ENCODE measurements around the gene CCDC182. TPM values are rescaled to one million over a fixed set of nuclear protein-coding genes. Genes with fewer than 3 reads are reported as not detected.
A peak's percentile ranks its signal among the peaks of the same experiment; 100 is the strongest.

The CCDC182 gene
- total and polyA plus RNA-seq, 2 of the 13 experiments (the other 11 are each of a cell fraction or from before 2014, with no cell fraction given), result not detected

DNA sequence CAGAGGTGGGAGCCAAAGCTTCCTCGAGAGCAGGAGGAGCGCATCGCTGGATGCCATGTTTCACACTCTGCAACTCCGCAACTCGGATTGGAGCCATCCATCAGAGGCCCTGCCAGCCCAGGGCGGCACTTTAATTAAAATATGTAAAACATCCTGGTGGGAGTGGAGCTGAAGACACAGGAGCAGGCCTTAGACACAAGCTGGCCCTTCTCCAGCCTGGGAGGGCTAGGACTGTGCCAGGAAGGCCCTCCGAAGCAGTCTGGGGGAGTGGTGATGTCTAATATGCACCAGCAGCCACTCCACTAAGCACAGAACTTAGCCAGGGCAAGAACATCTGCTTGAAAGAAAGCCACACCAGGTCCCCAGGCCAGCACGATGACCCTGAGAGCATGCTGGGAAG is 5.8 kb upstream of the CCDC182 start:
- BruUV-seq (replicated peaks), result no TSS peak
- Histone ChIP-seq H3K4me3 (replicated peaks in 1 of 3; ENCODE audit: insufficient read depth in 1 of 3, low read depth in 2 of 3, low read length in 3 of 3) (peak overlapping the region in 1 of 3 experiments; percentile 6; a peak in 1 of 6 replicates), H3K9ac (ENCODE audit: insufficient read depth, low read depth, low read length) (no peak overlapping the region), H3K79me2 (ENCODE audit: insufficient read depth, low read length) (no peaks in the 10 kb centered on the region), H3K36me3 (replicated peaks in 1 of 2; ENCODE audit: control insufficient read depth in 1 of 2, insufficient read depth in 2 of 2, low read length in 2 of 2) (no peaks in the 10 kb centered on the region), H3K9me3 (ENCODE audit: low read length) (no peaks in the 10 kb centered on the region), H3K4me2 (ENCODE audit: low read depth, low read length) (peak overlapping the region; percentile 73), H3K27ac (ENCODE audit: extremely low read length, insufficient read depth, low read length) (no peak overlapping the region), H2AFZ (ENCODE audit: low read length) (no peak overlapping the region), H3K27me3 (ENCODE audit: control insufficient read depth in 1 of 2, insufficient read depth in 2 of 2, low read length in 2 of 2) (peaks cover 0 to 21% of the 10 kb centered on the region in 2 experiments; a peak in 2 of 5 replicates), H4K20me1 (ENCODE audit: insufficient read depth, low read length) (no peaks in the 10 kb centered on the region), H3K4me1 (ENCODE audit: insufficient read depth, low read length) (peaks cover 26% of the 10 kb centered on the region)
- TF ChIP-seq, protein P1, sequence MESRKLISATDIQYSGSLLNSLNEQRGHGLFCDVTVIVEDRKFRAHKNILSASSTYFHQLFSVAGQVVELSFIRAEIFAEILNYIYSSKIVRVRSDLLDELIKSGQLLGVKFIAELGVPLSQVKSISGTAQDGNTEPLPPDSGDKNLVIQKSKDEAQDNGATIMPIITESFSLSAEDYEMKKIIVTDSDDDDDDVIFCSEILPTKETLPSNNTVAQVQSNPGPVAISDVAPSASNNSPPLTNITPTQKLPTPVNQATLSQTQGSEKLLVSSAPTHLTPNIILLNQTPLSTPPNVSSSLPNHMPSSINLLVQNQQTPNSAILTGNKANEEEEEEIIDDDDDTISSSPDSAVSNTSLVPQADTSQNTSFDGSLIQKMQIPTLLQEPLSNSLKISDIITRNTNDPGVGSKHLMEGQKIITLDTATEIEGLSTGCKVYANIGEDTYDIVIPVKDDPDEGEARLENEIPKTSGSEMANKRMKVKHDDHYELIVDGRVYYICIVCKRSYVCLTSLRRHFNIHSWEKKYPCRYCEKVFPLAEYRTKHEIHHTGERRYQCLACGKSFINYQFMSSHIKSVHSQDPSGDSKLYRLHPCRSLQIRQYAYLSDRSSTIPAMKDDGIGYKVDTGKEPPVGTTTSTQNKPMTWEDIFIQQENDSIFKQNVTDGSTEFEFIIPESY (CRISPR knock-in tag; IDR thresholded peaks at IDR 0.05), result no peak
- TF ChIP-seq WIZ (CRISPR knock-in tag; IDR thresholded peaks at IDR 0.05) (no peak), FOXC1 (CRISPR knock-in tag; IDR thresholded peaks at IDR 0.05; ENCODE audit: borderline replicate concordance) (0 out of 2 replicates have a peak, but pooled peaks have one; percentile 30), ZNF343 (CRISPR knock-in tag; IDR thresholded peaks at IDR 0.05) (no peak), ZNF546 (CRISPR knock-in tag; conservative IDR thresholded peaks at IDR 0.05) (0 out of 2 replicates have a peak, but pooled peaks have one; percentile 26), CCDC6 (CRISPR knock-in tag; IDR thresholded peaks at IDR 0.05) (no peak), GPBP1L1 (CRISPR knock-in tag; IDR thresholded peaks at IDR 0.05) (no peak), ZNF382 (CRISPR knock-in tag; IDR thresholded peaks at IDR 0.05; ENCODE audit: borderline replicate concordance) (no peak), HNF4A (CRISPR knock-in tag; IDR thresholded peaks at IDR 0.05) (no peak)
- TF ChIP-seq, protein P2, sequence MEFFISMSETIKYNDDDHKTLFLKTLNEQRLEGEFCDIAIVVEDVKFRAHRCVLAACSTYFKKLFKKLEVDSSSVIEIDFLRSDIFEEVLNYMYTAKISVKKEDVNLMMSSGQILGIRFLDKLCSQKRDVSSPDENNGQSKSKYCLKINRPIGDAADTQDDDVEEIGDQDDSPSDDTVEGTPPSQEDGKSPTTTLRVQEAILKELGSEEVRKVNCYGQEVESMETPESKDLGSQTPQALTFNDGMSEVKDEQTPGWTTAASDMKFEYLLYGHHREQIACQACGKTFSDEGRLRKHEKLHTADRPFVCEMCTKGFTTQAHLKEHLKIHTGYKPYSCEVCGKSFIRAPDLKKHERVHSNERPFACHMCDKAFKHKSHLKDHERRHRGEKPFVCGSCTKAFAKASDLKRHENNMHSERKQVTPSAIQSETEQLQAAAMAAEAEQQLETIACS (CRISPR knock-in tag; IDR thresholded peaks at IDR 0.05), result no peak
- TF ChIP-seq, protein P3, sequence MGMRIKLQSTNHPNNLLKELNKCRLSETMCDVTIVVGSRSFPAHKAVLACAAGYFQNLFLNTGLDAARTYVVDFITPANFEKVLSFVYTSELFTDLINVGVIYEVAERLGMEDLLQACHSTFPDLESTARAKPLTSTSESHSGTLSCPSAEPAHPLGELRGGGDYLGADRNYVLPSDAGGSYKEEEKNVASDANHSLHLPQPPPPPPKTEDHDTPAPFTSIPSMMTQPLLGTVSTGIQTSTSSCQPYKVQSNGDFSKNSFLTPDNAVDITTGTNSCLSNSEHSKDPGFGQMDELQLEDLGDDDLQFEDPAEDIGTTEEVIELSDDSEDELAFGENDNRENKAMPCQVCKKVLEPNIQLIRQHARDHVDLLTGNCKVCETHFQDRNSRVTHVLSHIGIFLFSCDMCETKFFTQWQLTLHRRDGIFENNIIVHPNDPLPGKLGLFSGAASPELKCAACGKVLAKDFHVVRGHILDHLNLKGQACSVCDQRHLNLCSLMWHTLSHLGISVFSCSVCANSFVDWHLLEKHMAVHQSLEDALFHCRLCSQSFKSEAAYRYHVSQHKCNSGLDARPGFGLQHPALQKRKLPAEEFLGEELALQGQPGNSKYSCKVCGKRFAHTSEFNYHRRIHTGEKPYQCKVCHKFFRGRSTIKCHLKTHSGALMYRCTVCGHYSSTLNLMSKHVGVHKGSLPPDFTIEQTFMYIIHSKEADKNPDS (CRISPR knock-in tag; IDR thresholded peaks at IDR 0.05), result 0 out of 2 replicates have a peak, but pooled peaks have one; percentile 31
- FAIRE-seq (no peak), DNase-seq (ENCODE audit: low spot score) (no peak), ATAC-seq (peak; percentile 38)
- ChIA-PET POLR2A (no interaction called here), CTCF (ENCODE audit: low intra/inter-chr PET ratio, low total read pairs) (no interaction called here)
- intact Hi-C loops (cut with micrococcal nuclease; ENCODE audit: unreplicated experiment) (no loop called here), in situ Hi-C loops (cut with HindIII; ENCODE audit: extremely low pct_ligation_motif_present, low pct_unique_long_range_greater_than_20kb) (no loop called here)
- whole genome bisulfite sequencing (ENCODE audit: low lambda C conversion rate), result 62% methylated on average over 8 of the region's 8 CpGs

All from HepG2 (cell line).